K562 (cell line): ENCODE measurements around the gene FGGY. TPM values are rescaled to one million over a fixed set of nuclear protein-coding genes. Genes with fewer than 3 reads are reported as not detected.

Experiments used
- ATAC-seq: fragments of 200-7000 bp; cut with Tn5 transposase; 3 replicates; pipeline ENCODE4 v1.9.1; 2020; ENCODE audit warnings: moderate library complexity
- BruUV-seq: library from RNA; stranded (reverse); fragments of 400-500 nt; replicated peaks from 2 replicates; lab custom pipeline; 2021; lab: Mats Ljungman, UMichigan
- CTCF ChIA-PET: fragments of 300-600 bp; formaldehyde crosslinking; extraction: SDS; loops from one replicate; lab custom pipeline; 2021; ENCODE audit warnings: low intra/inter-chr PET ratio; lab: Yijun Ruan, JAX
- POLR2A ChIA-PET: fragments of 300-600, 350-650 bp; sonication (Branson Sonifier 250); formaldehyde crosslinking; extraction: SDS; loops from one replicate; lab custom pipeline; 2021; ENCODE audit warnings: antibody characterized with exemption, inconsistent platforms; lab: Yijun Ruan, JAX
- DNase-seq, 4 experiments: peaks; one replicate each; pipeline versions ENCODE4 v3.0.0 to v3.0.0-alpha.2; 2011 to 2018; ENCODE audit warnings: low spot score in 3 of 4, mixed read lengths in 3 of 4; ENCODE audit errors: extremely low read depth in 1 of 4
- FAIRE-seq: peaks from 2 replicates; lab custom pipeline; 2011; peaks lifted over from hg19 to GRCh38; lab: Jason Lieb, UNC
- H2AFZ ChIP-seq: 2 replicates; pipeline ENCODE4 v1.6.0; 2011; ENCODE audit warnings: low read depth, low read length, control low read depth, inconsistent platforms
- H3K27ac ChIP-seq: fragments of 200-600 bp; 3 replicates; pipeline ENCODE4 v1.8.0; 2011; ENCODE audit warnings: low read depth, mild to moderate bottlenecking, control low read depth, inconsistent platforms, low read length, moderate library complexity, mixed read lengths; ENCODE audit errors: extremely low read depth
- H3K27me3 ChIP-seq, 2 experiments: fragments of 300-600 bp in 1 of 2; 2 replicates in 1 of 2; 3 replicates in 1 of 2; pipeline versions ENCODE4 v1.6.0 to v1.8.0; 2011; ENCODE audit warnings: inconsistent platforms in 2 of 2, low read length in 2 of 2, mild to moderate bottlenecking in 1 of 2, mixed read lengths in 1 of 2, moderate library complexity in 1 of 2; ENCODE audit not compliant: control insufficient read depth in 2 of 2, insufficient read depth in 2 of 2
- H3K36me3 ChIP-seq: fragments of 300-600 bp; 3 replicates; pipeline ENCODE4 v1.8.0; 2011; ENCODE audit warnings: mild to moderate bottlenecking, low read length, inconsistent platforms; ENCODE audit not compliant: control insufficient read depth, insufficient read depth
- H3K4me1 ChIP-seq, 2 experiments: fragments of 200-600 bp in 1 of 2; replicated peaks in 1 of 2; 2 replicates in 1 of 2; 3 replicates in 1 of 2; pipeline versions ENCODE4 v1.5.1 to v1.8.0; 2011; ENCODE audit warnings: inconsistent platforms in 2 of 2, low read length in 2 of 2, mild to moderate bottlenecking in 1 of 2, mixed read lengths in 1 of 2, moderate library complexity in 1 of 2; ENCODE audit not compliant: control insufficient read depth in 2 of 2, insufficient read depth in 2 of 2
- H3K4me2 ChIP-seq: 2 replicates; pipeline ENCODE4 v1.6.1; 2011; ENCODE audit warnings: low read length, control low read depth, inconsistent platforms, mixed read lengths; ENCODE audit not compliant: insufficient read depth
- H3K4me3 ChIP-seq: fragments of 200-600 bp; sonication (generic), shearing (Covaris generic); 2 replicates; pipeline ENCODE4 v1.5.1; 2016; ENCODE audit warnings: control low read depth, inconsistent platforms
- H3K79me2 ChIP-seq: fragments of 200-600 bp; 3 replicates; pipeline ENCODE4 v1.8.0; 2011; ENCODE audit warnings: low read length, inconsistent platforms; ENCODE audit not compliant: control insufficient read depth, insufficient read depth
- H3K9ac ChIP-seq, 2 experiments: 2 replicates each; pipeline versions ENCODE4 v1.6.0 to v1.6.1; 2011; ENCODE audit warnings: low read depth in 2 of 2, low read length in 2 of 2, control low read depth in 1 of 2, inconsistent platforms in 1 of 2, mild to moderate bottlenecking in 1 of 2, mixed read lengths in 1 of 2; ENCODE audit not compliant: insufficient read depth in 1 of 2
- H3K9me1 ChIP-seq: one replicate; pipeline ENCODE4 v1.6.0; 2011; ENCODE audit warnings: inconsistent platforms, mild to moderate bottlenecking, low read length, moderate library complexity; ENCODE audit not compliant: control insufficient read depth, insufficient read depth
- H3K9me3 ChIP-seq: replicated peaks from 2 replicates; pipeline ENCODE4 v1.5.1; 2011; ENCODE audit warnings: low read depth, low read length, inconsistent platforms; ENCODE audit not compliant: control insufficient read depth, insufficient read depth
- H4K20me1 ChIP-seq: replicated peaks from 2 replicates; pipeline ENCODE4 v1.6.1; 2011; ENCODE audit warnings: low read length, inconsistent platforms, mixed read lengths; ENCODE audit not compliant: control insufficient read depth, insufficient read depth
- CCAR2 ChIP-seq: fragments of 200-400 bp; formaldehyde crosslinking; IDR thresholded peaks from 2 replicates; pipeline ENCODE4 v1.6.1; 2017; ENCODE audit warnings: mild to moderate bottlenecking, low read depth, low read length
- RNF2 ChIP-seq: sonication (generic); IDR thresholded peaks from 2 replicates; pipeline ENCODE4 v1.6.1; 2016
- SRSF7 ChIP-seq: fragments of 200-400 bp; formaldehyde crosslinking; optimal IDR thresholded peaks from 2 replicates; pipeline ENCODE3; 2017; ENCODE audit warnings: mild to moderate bottlenecking, low read depth, low read length
- TARDBP ChIP-seq: fragments of 450-650 bp; IDR thresholded peaks from 2 replicates; pipeline ENCODE4 v1.6.1; 2016
- ZBTB8A ChIP-seq: fragments of 450-650 bp; IDR thresholded peaks from 2 replicates; pipeline ENCODE4 v1.6.1; 2018; ENCODE audit warnings: mild to moderate bottlenecking, moderate library complexity; ENCODE audit not compliant: partially characterized antibody
- ZFP30 ChIP-seq: fragments of 250-450 bp; sonication (Bioruptor Pico); IDR thresholded peaks from 2 replicates; pipeline ENCODE4 v1.8.0; 2022; ENCODE audit warnings: moderate library complexity, mild to moderate bottlenecking, inconsistent platforms, borderline replicate concordance
- ZNF589 ChIP-seq: fragments of 200-800 bp; sonication (Bioruptor generic); IDR thresholded peaks from 2 replicates; pipeline ENCODE4 v1.6.1; 2016; ENCODE audit warnings: low read depth, missing genetic modification characterization, missing compliant biosample characterization
- WGBS: fragments of 100-300 bp; shearing (Covaris generic); methylation state at CpG from one replicate; pipeline ENCODE4 v1.1.6; 2016; ENCODE audit warnings: low coverage, mixed read lengths; ENCODE audit not compliant: insufficient coverage; ENCODE audit errors: missing lambda C conversion rate; 5-methylcytosine and 5-hydroxymethylcytosine counted together
- in situ Hi-C: fragments of 300-500 bp; cut with MboI; formaldehyde crosslinking; loops from 4 replicates; pipeline ENCODE4 v1.15.0; 2018; ENCODE audit warnings: inconsistent platforms, mixed read lengths
- intact Hi-C: fragments of 100-400 bp; cut with micrococcal nuclease; formaldehyde crosslinking; loops from 2 replicates; pipeline ENCODE4 v1.14.2; 2022
- polyA plus RNA-seq, 8 experiments: library from polyadenylated mRNA; depleted of rRNA in 4 of 8; stranded (reverse) in 5 of 8; unstranded in 3 of 8; fragments of >200 nt; fragmentation: Nextera tagmentation in 2 of 8; fragmentation: Illumina TruSeq in 1 of 8; extraction: Ambion mirVana in 2 of 8; extraction: Trizol in 1 of 8; gene quantifications; 2 replicates each; pipeline versions ENCODE4 v1.2.1 to v1.2.3, GENCODE V29; 2011 to 2014; ENCODE audit warnings: inconsistent platforms in 1 of 8, missing spikeins in 1 of 8
- total RNA-seq, 7 experiments: library from RNA; depleted of rRNA in 6 of 7; stranded (reverse); fragments of >200 nt in 6 of 7; fragmentation: Illumina TruSeq in 2 of 7; extraction: Trizol in 2 of 7; gene quantifications; 2 replicates each; pipeline versions ENCODE4 v1.2.1 to v1.2.3, GENCODE V29; 2011 to 2021; ENCODE audit warnings: low replicate concordance in 1 of 7
- TF ChIP-seq, protein P1 (sequence below): fragments of 200-800 bp; sonication (Bioruptor generic); IDR thresholded peaks from 2 replicates; pipeline ENCODE4 v1.6.1; 2016; ENCODE audit warnings: missing genetic modification characterization, missing compliant biosample characterization
- TF ChIP-seq, protein P2 (sequence below): sonication (generic); formaldehyde crosslinking; IDR thresholded peaks from 2 replicates; pipeline ENCODE4 v1.8.0; 2022; ENCODE audit warnings: mild to moderate bottlenecking, missing genetic modification reagents, borderline replicate concordance
- TF ChIP-seq, protein P3 (sequence below): fragments of 250-450 bp; sonication (Bioruptor Pico); IDR thresholded peaks from 2 replicates; pipeline ENCODE4 v1.8.0; 2021; ENCODE audit warnings: moderate library complexity, mild to moderate bottlenecking, inconsistent platforms
- TF ChIP-seq, protein P4 (sequence below), 2 experiments: fragments of 450-650 bp in 1 of 2; sonication (generic) in 1 of 2; formaldehyde crosslinking; conservative IDR thresholded peaks; 2 replicates each; pipeline versions ENCODE4 v1.4.0 to v1.8.1; 2020 to 2022; ENCODE audit warnings: mild to moderate bottlenecking in 1 of 2, missing genetic modification reagents in 1 of 2

Gene FGGY
- total and polyA plus RNA-seq, 9 of the 15 experiments (the other 6 are each of a cell fraction or from before 2014, with no cell fraction given) = 9.7 to 19.2 (median 12.6) TPM

DNA sequence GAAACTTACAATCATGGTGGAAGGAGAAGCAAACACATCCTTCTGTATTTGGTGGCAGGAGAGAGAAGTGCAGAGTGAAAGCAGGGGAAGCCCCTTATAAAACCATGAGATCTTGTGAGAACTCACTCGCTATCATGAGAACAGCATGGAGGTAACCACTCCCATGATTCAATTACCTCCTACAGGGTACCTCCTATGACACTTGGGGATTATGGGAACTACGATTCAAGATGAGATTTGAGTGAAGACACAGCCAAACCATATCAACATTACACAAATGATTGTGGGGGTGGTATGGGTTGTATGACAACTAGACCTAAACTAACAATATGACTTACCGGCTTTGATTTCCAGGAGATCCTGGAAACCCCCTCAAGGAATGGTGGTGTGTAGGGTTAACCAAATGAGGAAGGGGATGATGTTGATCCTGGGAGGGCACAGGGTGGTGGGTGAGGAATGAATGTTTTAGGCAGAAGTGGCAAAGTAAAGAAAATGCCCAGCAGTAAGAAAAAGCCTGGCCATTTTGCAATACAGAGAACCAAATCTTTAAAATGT, 80.5 kb downstream of the FGGY start (continued):
- TF ChIP-seq, protein P1, sequence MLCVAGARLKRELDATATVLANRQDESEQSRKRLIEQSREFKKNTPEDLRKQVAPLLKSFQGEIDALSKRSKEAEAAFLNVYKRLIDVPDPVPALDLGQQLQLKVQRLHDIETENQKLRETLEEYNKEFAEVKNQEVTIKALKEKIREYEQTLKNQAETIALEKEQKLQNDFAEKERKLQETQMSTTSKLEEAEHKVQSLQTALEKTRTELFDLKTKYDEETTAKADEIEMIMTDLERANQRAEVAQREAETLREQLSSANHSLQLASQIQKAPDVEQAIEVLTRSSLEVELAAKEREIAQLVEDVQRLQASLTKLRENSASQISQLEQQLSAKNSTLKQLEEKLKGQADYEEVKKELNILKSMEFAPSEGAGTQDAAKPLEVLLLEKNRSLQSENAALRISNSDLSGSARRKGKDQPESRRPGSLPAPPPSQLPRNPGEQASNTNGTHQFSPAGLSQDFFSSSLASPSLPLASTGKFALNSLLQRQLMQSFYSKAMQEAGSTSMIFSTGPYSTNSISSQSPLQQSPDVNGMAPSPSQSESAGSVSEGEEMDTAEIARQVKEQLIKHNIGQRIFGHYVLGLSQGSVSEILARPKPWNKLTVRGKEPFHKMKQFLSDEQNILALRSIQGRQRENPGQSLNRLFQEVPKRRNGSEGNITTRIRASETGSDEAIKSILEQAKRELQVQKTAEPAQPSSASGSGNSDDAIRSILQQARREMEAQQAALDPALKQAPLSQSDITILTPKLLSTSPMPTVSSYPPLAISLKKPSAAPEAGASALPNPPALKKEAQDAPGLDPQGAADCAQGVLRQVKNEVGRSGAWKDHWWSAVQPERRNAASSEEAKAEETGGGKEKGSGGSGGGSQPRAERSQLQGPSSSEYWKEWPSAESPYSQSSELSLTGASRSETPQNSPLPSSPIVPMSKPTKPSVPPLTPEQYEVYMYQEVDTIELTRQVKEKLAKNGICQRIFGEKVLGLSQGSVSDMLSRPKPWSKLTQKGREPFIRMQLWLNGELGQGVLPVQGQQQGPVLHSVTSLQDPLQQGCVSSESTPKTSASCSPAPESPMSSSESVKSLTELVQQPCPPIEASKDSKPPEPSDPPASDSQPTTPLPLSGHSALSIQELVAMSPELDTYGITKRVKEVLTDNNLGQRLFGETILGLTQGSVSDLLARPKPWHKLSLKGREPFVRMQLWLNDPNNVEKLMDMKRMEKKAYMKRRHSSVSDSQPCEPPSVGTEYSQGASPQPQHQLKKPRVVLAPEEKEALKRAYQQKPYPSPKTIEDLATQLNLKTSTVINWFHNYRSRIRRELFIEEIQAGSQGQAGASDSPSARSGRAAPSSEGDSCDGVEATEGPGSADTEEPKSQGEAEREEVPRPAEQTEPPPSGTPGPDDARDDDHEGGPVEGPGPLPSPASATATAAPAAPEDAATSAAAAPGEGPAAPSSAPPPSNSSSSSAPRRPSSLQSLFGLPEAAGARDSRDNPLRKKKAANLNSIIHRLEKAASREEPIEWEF (CRISPR knock-in tag) = no peak
- TF ChIP-seq ZFP30 (CRISPR knock-in tag) = no peak
- no peak for TF ChIP-seq ZNF589 (CRISPR knock-in tag)

DNA sequence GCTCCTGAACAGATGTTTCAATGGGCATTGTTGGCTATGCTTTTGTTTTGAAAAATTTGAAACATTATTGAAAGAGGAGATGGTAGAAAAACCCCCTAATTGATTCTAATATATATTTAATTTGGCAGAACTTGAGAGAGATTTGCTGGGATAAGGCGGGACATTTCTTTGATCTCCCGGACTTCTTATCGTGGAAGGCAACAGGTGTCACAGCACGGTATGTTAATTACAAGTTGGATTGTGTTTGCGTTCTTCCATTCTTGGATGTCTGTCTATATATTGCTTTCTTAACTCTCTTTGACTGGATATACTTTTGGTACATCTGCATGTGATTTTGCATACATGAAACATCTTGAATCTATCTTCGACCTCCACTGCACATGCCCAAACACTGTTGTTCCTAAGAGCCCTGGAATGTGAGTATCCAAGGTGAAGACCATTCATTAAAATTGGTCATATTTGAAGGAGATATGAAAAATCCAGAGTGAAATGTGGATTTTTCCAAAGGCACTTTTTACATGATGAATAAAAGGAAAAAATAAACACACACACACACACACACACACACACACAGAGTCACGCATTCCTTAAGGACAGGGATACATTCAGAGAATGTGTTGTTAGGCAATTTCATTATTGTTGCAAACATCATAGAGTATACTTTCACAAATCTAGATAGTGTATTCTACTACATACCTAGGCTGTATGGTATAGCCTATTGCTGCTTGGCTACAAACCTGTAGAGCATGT, 81.9 kb downstream of the FGGY start:
- Histone ChIP-seq H3K9me3 (no peaks in the 10 kb centered on the region; the same call in 1 of the 2 replicates), H3K4me2 (no peak overlapping the region), H2AFZ (no peak overlapping the region), H3K4me1 (no peaks in the 10 kb centered on the region; a peak in 1 of 5 replicates), H3K27ac (no peak overlapping the region), H3K79me2 (no peaks in the 10 kb centered on the region), H3K9me1 (no peaks in the 10 kb centered on the region), H3K27me3 (no peaks in the 10 kb centered on the region), H3K9ac (no peak overlapping the region), H3K36me3 (no peaks in the 10 kb centered on the region), H4K20me1 (no peaks in the 10 kb centered on the region), H3K4me3 (no peak overlapping the region)
- BruUV-seq = no TSS peak
- ATAC-seq (no peak), FAIRE-seq (no peak), DNase-seq (no peak)
- in situ Hi-C loops (no loop called here), intact Hi-C loops (no loop called here)
- POLR2A ChIA-PET = no interaction called here
- CTCF ChIA-PET = no interaction called here
- WGBS = 35% methylated on average over 7 of the region's 7 CpGs
- TF ChIP-seq RNF2 (no peak), SRSF7 (no peak), ZBTB8A (no peak), CCAR2 (no peak), TARDBP (no peak)
- TF ChIP-seq, protein P2, sequence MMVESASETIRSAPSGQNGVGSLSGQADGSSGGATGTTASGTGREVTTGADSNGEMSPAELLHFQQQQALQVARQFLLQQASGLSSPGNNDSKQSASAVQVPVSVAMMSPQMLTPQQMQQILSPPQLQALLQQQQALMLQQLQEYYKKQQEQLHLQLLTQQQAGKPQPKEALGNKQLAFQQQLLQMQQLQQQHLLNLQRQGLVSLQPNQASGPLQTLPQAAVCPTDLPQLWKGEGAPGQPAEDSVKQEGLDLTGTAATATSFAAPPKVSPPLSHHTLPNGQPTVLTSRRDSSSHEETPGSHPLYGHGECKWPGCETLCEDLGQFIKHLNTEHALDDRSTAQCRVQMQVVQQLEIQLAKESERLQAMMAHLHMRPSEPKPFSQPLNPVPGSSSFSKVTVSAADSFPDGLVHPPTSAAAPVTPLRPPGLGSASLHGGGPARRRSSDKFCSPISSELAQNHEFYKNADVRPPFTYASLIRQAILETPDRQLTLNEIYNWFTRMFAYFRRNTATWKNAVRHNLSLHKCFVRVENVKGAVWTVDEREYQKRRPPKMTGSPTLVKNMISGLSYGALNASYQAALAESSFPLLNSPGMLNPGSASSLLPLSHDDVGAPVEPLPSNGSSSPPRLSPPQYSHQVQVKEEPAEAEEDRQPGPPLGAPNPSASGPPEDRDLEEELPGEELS (CRISPR knock-in tag) = no peak
- TF ChIP-seq, protein P3, sequence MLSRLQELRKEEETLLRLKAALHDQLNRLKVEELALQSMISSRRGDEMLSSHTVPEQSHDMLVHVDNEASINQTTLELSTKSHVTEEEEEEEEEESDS (CRISPR knock-in tag) = no peak
- TF ChIP-seq, protein P4, sequence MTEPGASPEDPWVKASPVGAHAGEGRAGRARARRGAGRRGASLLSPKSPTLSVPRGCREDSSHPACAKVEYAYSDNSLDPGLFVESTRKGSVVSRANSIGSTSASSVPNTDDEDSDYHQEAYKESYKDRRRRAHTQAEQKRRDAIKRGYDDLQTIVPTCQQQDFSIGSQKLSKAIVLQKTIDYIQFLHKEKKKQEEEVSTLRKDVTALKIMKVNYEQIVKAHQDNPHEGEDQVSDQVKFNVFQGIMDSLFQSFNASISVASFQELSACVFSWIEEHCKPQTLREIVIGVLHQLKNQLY (CRISPR knock-in tag; conservative IDR thresholded peaks at IDR 0.05) = no peak
